Measurements from ENCODE around the gene MFN2. TPM values are rescaled to one million over a fixed set of nuclear protein-coding genes. Genes with fewer than 3 reads are reported as not detected.

Gene MFN2
- polyA plus RNA-seq, 1 donor from 2014 or later = 64.9 TPM

- no peaks in the 10 kb centered on the region for H3K9me2 ChIP-seq (ENCODE audit: insufficient read depth, low read length)
- no peak overlapping the region for H2AFZ ChIP-seq (ENCODE audit: low read depth, low read length)
- no peaks in the 10 kb centered on the region for H3K9me3 ChIP-seq (ENCODE audit: low read length)
- no peaks in the 10 kb centered on the region for H3K36me3 ChIP-seq (ENCODE audit: insufficient read depth, low read length)
- TF ChIP-seq, protein P1, sequence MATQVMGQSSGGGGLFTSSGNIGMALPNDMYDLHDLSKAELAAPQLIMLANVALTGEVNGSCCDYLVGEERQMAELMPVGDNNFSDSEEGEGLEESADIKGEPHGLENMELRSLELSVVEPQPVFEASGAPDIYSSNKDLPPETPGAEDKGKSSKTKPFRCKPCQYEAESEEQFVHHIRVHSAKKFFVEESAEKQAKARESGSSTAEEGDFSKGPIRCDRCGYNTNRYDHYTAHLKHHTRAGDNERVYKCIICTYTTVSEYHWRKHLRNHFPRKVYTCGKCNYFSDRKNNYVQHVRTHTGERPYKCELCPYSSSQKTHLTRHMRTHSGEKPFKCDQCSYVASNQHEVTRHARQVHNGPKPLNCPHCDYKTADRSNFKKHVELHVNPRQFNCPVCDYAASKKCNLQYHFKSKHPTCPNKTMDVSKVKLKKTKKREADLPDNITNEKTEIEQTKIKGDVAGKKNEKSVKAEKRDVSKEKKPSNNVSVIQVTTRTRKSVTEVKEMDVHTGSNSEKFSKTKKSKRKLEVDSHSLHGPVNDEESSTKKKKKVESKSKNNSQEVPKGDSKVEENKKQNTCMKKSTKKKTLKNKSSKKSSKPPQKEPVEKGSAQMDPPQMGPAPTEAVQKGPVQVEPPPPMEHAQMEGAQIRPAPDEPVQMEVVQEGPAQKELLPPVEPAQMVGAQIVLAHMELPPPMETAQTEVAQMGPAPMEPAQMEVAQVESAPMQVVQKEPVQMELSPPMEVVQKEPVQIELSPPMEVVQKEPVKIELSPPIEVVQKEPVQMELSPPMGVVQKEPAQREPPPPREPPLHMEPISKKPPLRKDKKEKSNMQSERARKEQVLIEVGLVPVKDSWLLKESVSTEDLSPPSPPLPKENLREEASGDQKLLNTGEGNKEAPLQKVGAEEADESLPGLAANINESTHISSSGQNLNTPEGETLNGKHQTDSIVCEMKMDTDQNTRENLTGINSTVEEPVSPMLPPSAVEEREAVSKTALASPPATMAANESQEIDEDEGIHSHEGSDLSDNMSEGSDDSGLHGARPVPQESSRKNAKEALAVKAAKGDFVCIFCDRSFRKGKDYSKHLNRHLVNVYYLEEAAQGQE (IDR thresholded peaks at IDR 0.05; ENCODE audit: borderline replicate concordance) = no peak
- TF ChIP-seq RAD21 (conservative IDR thresholded peaks at IDR 0.05) (no peak), CTCF (IDR thresholded peaks at IDR 0.05; ENCODE audit: poor library complexity, severe bottlenecking) (no peak), MXI1 (conservative IDR thresholded peaks at IDR 0.05; ENCODE audit: poor library complexity, severe bottlenecking) (no peak), POLR2AphosphoS5 (IDR thresholded peaks at IDR 0.05) (no peak), TAF1 (IDR thresholded peaks at IDR 0.05; ENCODE audit: low read depth) (no peak)
- no peaks in the 10 kb centered on the region for H3F3A ChIP-seq (ENCODE audit: insufficient read depth, low read length, poor library complexity, severe bottlenecking)
- no peak overlapping the region for H3K27ac ChIP-seq (ENCODE audit: low read length)
- no peak overlapping the region for H3K4me2 ChIP-seq (ENCODE audit: low read length)
- no peak overlapping the region for H3K4me3 ChIP-seq (ENCODE audit: low read length)
- no peaks in the 10 kb centered on the region for H4K20me1 ChIP-seq (ENCODE audit: insufficient read depth)
- no peaks in the 10 kb centered on the region for H3K27me3 ChIP-seq (ENCODE audit: insufficient read depth, low read depth, low read length)
- no peaks in the 10 kb centered on the region for H3K79me2 ChIP-seq (replicated peaks; ENCODE audit: insufficient read depth, low read length)
- H3K9ac ChIP-seq (ENCODE audit: low read length) = no peak overlapping the region
Observed at GRCh38 chr1:12046749-12047119, 66.5 kb downstream of the MFN2 start.

DNA sequence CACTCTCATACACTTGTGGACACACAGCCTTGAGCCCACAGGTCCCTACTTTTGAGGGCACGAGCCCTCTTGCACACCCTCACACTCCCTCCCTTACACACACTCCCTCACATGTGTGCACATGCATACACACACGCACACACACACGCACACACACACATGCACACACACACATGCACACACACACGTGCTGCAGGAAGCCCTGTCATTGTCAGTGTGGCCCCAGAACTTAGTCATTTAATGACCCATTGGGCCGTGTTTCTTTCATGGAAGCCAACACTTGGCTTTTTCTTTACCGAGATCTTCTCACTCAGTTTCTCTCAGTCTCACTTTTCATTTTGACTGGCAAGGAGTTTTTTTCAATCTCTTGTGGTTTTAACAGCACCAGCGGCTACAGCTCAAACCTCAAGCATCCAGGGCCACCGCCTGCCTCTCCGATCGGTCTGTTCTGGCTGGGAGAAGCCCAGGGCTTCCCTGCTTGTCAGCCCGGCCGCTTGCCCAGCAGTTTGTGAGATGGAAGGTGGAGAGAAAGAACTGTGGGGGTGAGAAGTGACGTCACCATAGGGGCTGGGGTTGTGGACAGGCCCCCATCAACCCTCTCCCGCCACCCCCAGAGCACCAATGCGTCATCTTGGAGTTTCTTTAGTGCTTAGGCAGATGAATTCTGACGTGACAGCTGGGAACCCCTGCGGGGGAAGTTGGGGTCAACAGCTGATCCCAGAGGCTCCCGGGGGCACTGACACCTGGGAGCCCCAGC lies 67.1 kb downstream of the MFN2 start:
- Histone ChIP-seq H3K79me2 (replicated peaks; ENCODE audit: insufficient read depth, low read length) (no peaks in the 10 kb centered on the region), H3K9me3 (ENCODE audit: low read length) (no peaks in the 10 kb centered on the region), H3K27me3 (ENCODE audit: insufficient read depth, low read depth, low read length) (no peaks in the 10 kb centered on the region), H3K9ac (ENCODE audit: low read length) (no peak overlapping the region), H2AFZ (ENCODE audit: low read depth, low read length) (no peak overlapping the region), H3K4me3 (ENCODE audit: low read length) (no peak overlapping the region), H3K27ac (ENCODE audit: low read length) (no peak overlapping the region), H3K9me2 (ENCODE audit: insufficient read depth, low read length) (no peaks in the 10 kb centered on the region), H3K36me3 (ENCODE audit: insufficient read depth, low read length) (no peaks in the 10 kb centered on the region), H4K20me1 (ENCODE audit: insufficient read depth) (no peaks in the 10 kb centered on the region), H3F3A (ENCODE audit: insufficient read depth, low read length, poor library complexity, severe bottlenecking) (no peaks in the 10 kb centered on the region), H3K4me2 (ENCODE audit: low read length) (no peak overlapping the region)
- no peak for TF ChIP-seq SMC3 (conservative IDR thresholded peaks at IDR 0.05; ENCODE audit: poor library complexity)
- TF ChIP-seq, protein P1 (IDR thresholded peaks at IDR 0.05; ENCODE audit: borderline replicate concordance) = no peak
- no peak for TF ChIP-seq CTCF (IDR thresholded peaks at IDR 0.05; ENCODE audit: poor library complexity, severe bottlenecking)
- no peak for TF ChIP-seq POLR2AphosphoS5 (IDR thresholded peaks at IDR 0.05)
- TF ChIP-seq EP300 (conservative IDR thresholded peaks at IDR 0.05; ENCODE audit: poor library complexity, severe bottlenecking) = no peak
- TF ChIP-seq RAD21 (conservative IDR thresholded peaks at IDR 0.05) = no peak
- no peak for TF ChIP-seq TAF1 (IDR thresholded peaks at IDR 0.05; ENCODE audit: low read depth)
- no peak for TF ChIP-seq MXI1 (conservative IDR thresholded peaks at IDR 0.05; ENCODE audit: poor library complexity, severe bottlenecking)
- TF ChIP-seq EZH2 (IDR thresholded peaks at IDR 0.05; ENCODE audit: borderline replicate concordance, insufficient read depth, low read length, poor library complexity, severe bottlenecking) = no peak

Data from neural cell (in vitro differentiated cells).